IMR-90 (cell line): ENCODE results near the gene IL15RA. TPM values are rescaled to one million over a fixed set of nuclear protein-coding genes. Genes with fewer than 3 reads are reported as not detected.
A peak's percentile ranks its signal among the peaks of the same experiment; 100 is the strongest.

Experiments used
- ATAC-seq: fragments of 200-7000 bp; cut with Tn5 transposase; 2 replicates; pipeline ENCODE4 v1.9.1; 2020; ENCODE audit warnings: low read depth, mild to moderate bottlenecking, moderate library complexity
- BruUV-seq: library from RNA; stranded (reverse); fragments of 400-500 nt; replicated peaks from 2 replicates; lab custom pipeline; 2021; lab: Mats Ljungman, UMichigan
- CTCF ChIA-PET: fragments of 300-600 bp; formaldehyde crosslinking; extraction: SDS; loops from one replicate; lab custom pipeline; 2021; ENCODE audit warnings: antibody characterized with exemption; lab: Yijun Ruan, JAX
- POLR2A ChIA-PET: fragments of 300-600 bp; sonication (Branson Sonifier 250); formaldehyde crosslinking; loops from one replicate; lab custom pipeline; 2022; ENCODE audit warnings: antibody characterized with exemption; ENCODE audit not compliant: unreplicated experiment; lab: Charles Lee
- DNase-seq: peaks from one replicate; pipeline ENCODE4 v3.0.0; 2013
- H2AFZ ChIP-seq: replicated peaks from 2 replicates; pipeline ENCODE3; 2013; ENCODE audit warnings: low read length, mild to moderate bottlenecking; ENCODE audit not compliant: poor library complexity
- H2AK5ac ChIP-seq: 2 replicates; pipeline ENCODE4 v1.6.1; 2013; ENCODE audit warnings: low read depth, low read length, inconsistent platforms
- H2AK9ac ChIP-seq: replicated peaks from 2 replicates; pipeline ENCODE3; 2013; ENCODE audit warnings: mild to moderate bottlenecking, low read depth, low read length, moderate library complexity; ENCODE audit not compliant: poor library complexity
- H2BK120ac ChIP-seq: 2 replicates; pipeline ENCODE4 v1.6.1; 2013; ENCODE audit warnings: low read depth, low read length, inconsistent platforms
- H2BK15ac ChIP-seq: 3 replicates; pipeline ENCODE4 v1.6.1; 2013; ENCODE audit warnings: low read depth, low read length, inconsistent platforms
- H2BK20ac ChIP-seq: 2 replicates; pipeline ENCODE4 v1.6.1; 2013; ENCODE audit warnings: low read depth, mild to moderate bottlenecking, inconsistent platforms, low read length, moderate library complexity
- H2BK5ac ChIP-seq: 2 replicates; pipeline ENCODE4 v1.6.1; 2013; ENCODE audit warnings: mild to moderate bottlenecking, low read depth, low read length, inconsistent platforms; ENCODE audit not compliant: poor library complexity, severe bottlenecking
- H3K14ac ChIP-seq: replicated peaks from 2 replicates; pipeline ENCODE4 v1.6.1; 2013; ENCODE audit warnings: low read depth, low read length, inconsistent platforms
- H3K18ac ChIP-seq: 2 replicates; pipeline ENCODE4 v1.6.1; 2013; ENCODE audit warnings: low read depth, low read length, control low read depth
- H3K23ac ChIP-seq: 2 replicates; pipeline ENCODE4 v1.6.1; 2013; ENCODE audit warnings: low read depth, low read length, inconsistent platforms
- H3K27ac ChIP-seq: 2 replicates; pipeline ENCODE4 v1.5.1; 2013; ENCODE audit warnings: mild to moderate bottlenecking, control low read depth, low read length; ENCODE audit not compliant: insufficient read depth
- H3K27me3 ChIP-seq: 2 replicates; pipeline ENCODE4 v1.6.1; 2013; ENCODE audit warnings: low read length; ENCODE audit not compliant: control insufficient read depth, insufficient read depth
- H3K36me3 ChIP-seq: 2 replicates; pipeline ENCODE4 v1.6.1; 2013; ENCODE audit warnings: low read length, mixed read lengths; ENCODE audit not compliant: control insufficient read depth, insufficient read depth
- H3K4ac ChIP-seq: 2 replicates; pipeline ENCODE4 v1.6.1; 2013; ENCODE audit warnings: low read depth, low read length, inconsistent platforms
- H3K4me1 ChIP-seq: 2 replicates; pipeline ENCODE4 v1.6.1; 2013; ENCODE audit warnings: low read length, mixed read lengths; ENCODE audit not compliant: control insufficient read depth, insufficient read depth
- H3K4me2 ChIP-seq: 2 replicates; pipeline ENCODE4 v1.6.1; 2013; ENCODE audit warnings: low read depth, mild to moderate bottlenecking, control low read depth, low read length, moderate library complexity
- H3K4me3 ChIP-seq: 2 replicates; pipeline ENCODE4 v1.5.1; 2013; ENCODE audit warnings: low read depth, mild to moderate bottlenecking, control low read depth, low read length, moderate library complexity; ENCODE audit not compliant: insufficient read depth
- H3K56ac ChIP-seq: 2 replicates; pipeline ENCODE4 v1.6.1; 2013; ENCODE audit warnings: low read length, inconsistent platforms; ENCODE audit not compliant: insufficient read depth; ENCODE audit errors: extremely low read depth
- H3K79me1 ChIP-seq, 2 experiments: 2 replicates each; pipeline ENCODE4 v1.6.1; 2013; ENCODE audit warnings: low read length in 2 of 2, inconsistent platforms in 1 of 2, low read depth in 1 of 2
- H3K9ac ChIP-seq: 2 replicates; pipeline ENCODE4 v1.6.1; 2013; ENCODE audit warnings: low read depth, low read length, control low read depth
- H3K9me1 ChIP-seq: 2 replicates; pipeline ENCODE4 v1.6.1; 2013; ENCODE audit warnings: low read length, inconsistent platforms; ENCODE audit not compliant: insufficient read depth
- H3K9me3 ChIP-seq: 2 replicates; pipeline ENCODE4 v1.6.1; 2013; ENCODE audit warnings: low read length; ENCODE audit not compliant: control insufficient read depth, insufficient read depth
- H4K20me1 ChIP-seq: 2 replicates; pipeline ENCODE4 v1.6.1; 2013; ENCODE audit warnings: low read length, inconsistent platforms; ENCODE audit not compliant: insufficient read depth
- H4K5ac ChIP-seq: 2 replicates; pipeline ENCODE4 v1.6.1; 2013; ENCODE audit warnings: mild to moderate bottlenecking, low read depth, low read length, control low read depth
- H4K8ac ChIP-seq, 2 experiments: 2 replicates each; pipeline ENCODE4 v1.6.1; 2013; ENCODE audit warnings: low read depth in 2 of 2, low read length in 2 of 2, control low read depth in 1 of 2, inconsistent platforms in 1 of 2
- H4K91ac ChIP-seq: 2 replicates; pipeline ENCODE4 v1.6.1; 2013; ENCODE audit warnings: low read depth, low read length, inconsistent platforms; ENCODE audit not compliant: insufficient read depth
- BHLHE40 ChIP-seq: fragments of 150-350 bp; IDR thresholded peaks from 2 replicates; pipeline ENCODE4 v1.6.1; 2016; ENCODE audit warnings: mild to moderate bottlenecking, low read depth, low read length
- CEBPB ChIP-seq: IDR thresholded peaks from 2 replicates; pipeline ENCODE4 v1.6.1; 2012; ENCODE audit warnings: low read depth, low read length, improper control_type of control experiment
- CHD1 ChIP-seq: IDR thresholded peaks from 2 replicates; pipeline ENCODE4 v1.6.1; 2012; ENCODE audit warnings: low read depth, low read length, improper control_type of control experiment
- CTCF ChIP-seq: conservative IDR thresholded peaks from 2 replicates; pipeline ENCODE4 v1.5.1; 2012; ENCODE audit warnings: mild to moderate bottlenecking, low read depth, low read length, improper control_type of control experiment
- FOS ChIP-seq: fragments of 150-350 bp; IDR thresholded peaks from 2 replicates; pipeline ENCODE4 v1.6.1; 2016; ENCODE audit warnings: low read depth, low read length
- MAFK ChIP-seq: IDR thresholded peaks from 2 replicates; pipeline ENCODE4 v1.6.1; 2012; ENCODE audit warnings: low read depth, low read length, improper control_type of control experiment
- MAZ ChIP-seq: IDR thresholded peaks from 2 replicates; pipeline ENCODE4 v1.6.1; 2012; ENCODE audit warnings: low read depth, mild to moderate bottlenecking, low read length, improper control_type of control experiment, moderate library complexity, borderline replicate concordance
- NFE2L2 ChIP-seq: fragments of 150-350 bp; IDR thresholded peaks from 2 replicates; pipeline ENCODE4 v1.6.1; 2016; ENCODE audit warnings: low read depth, mild to moderate bottlenecking, low read length
- POLR2A ChIP-seq: IDR thresholded peaks from 2 replicates; pipeline ENCODE4 v1.6.1; 2012; ENCODE audit warnings: mild to moderate bottlenecking, low read depth, low read length
- RAD21 ChIP-seq: IDR thresholded peaks from 2 replicates; pipeline ENCODE4 v1.6.1; 2012; ENCODE audit warnings: low read length, improper control_type of control experiment
- RCOR1 ChIP-seq: IDR thresholded peaks from 2 replicates; pipeline ENCODE4 v1.6.1; 2012; ENCODE audit warnings: mild to moderate bottlenecking, low read length, improper control_type of control experiment; ENCODE audit not compliant: insufficient replicate concordance
- RFX5 ChIP-seq: IDR thresholded peaks from 2 replicates; pipeline ENCODE4 v1.8.0; 2012; ENCODE audit warnings: low read depth, mild to moderate bottlenecking, low read length, moderate library complexity
- SMC3 ChIP-seq: fragments of 150-350 bp; IDR thresholded peaks from 2 replicates; pipeline ENCODE4 v1.6.1; 2016; ENCODE audit warnings: low read depth, mild to moderate bottlenecking, antibody characterized with exemption, low read length, moderate library complexity
- USF2 ChIP-seq: fragments of 150-350 bp; IDR thresholded peaks from 2 replicates; pipeline ENCODE4 v1.6.1; 2017; ENCODE audit warnings: mild to moderate bottlenecking, antibody characterized with exemption, low read length, low read depth
- WGBS, 2 experiments: methylation state at CpG; one replicate each; pipeline versions ENCODE4 v1.1.5 to v1.1.7; 2013; ENCODE audit warnings: missing lambda C conversion rate in 2 of 2; ENCODE audit not compliant: insufficient read length in 1 of 2; ENCODE audit errors: extremely low coverage in 2 of 2; 5-methylcytosine and 5-hydroxymethylcytosine counted together
- dilution Hi-C: fragments of 300-500 bp; cut with HindIII; formaldehyde crosslinking; loops from one replicate; pipeline ENCODE4 v1.14.3; 2018; ENCODE audit warnings: low sequenced_read_pairs; ENCODE audit not compliant: unreplicated experiment
- in situ Hi-C: fragments of 300-500 bp; cut with MboI; formaldehyde crosslinking; loops from 3 replicates; pipeline ENCODE4 v1.14.3; 2019; ENCODE audit warnings: low sequenced_read_pairs, inconsistent platforms, mixed read lengths
- intact Hi-C: fragments of 100-400 bp; cut with micrococcal nuclease; formaldehyde crosslinking; loops from 2 replicates; pipeline ENCODE4 v1.10.0; 2022
- polyA plus RNA-seq, 3 experiments: library from polyadenylated mRNA; depleted of rRNA; stranded (reverse); fragments of >200 nt; gene quantifications; 2 replicates each; pipeline ENCODE4 v1.2.3, GENCODE V29; 2012; ENCODE audit warnings: low replicate concordance in 1 of 3
- total RNA-seq: library from RNA; depleted of rRNA; stranded (reverse); fragments of >200 nt; gene quantifications from 2 replicates; pipeline ENCODE4 v1.2.3, GENCODE V29; 2012
- TF ChIP-seq, protein P1 (sequence below): fragments of 150-350 bp; IDR thresholded peaks from 2 replicates; pipeline ENCODE4 v1.6.1; 2016; ENCODE audit warnings: low read depth, mild to moderate bottlenecking, low read length, moderate library complexity, borderline replicate concordance

The IL15RA gene
- total and polyA plus RNA-seq, 2 of the 4 experiments (the other 2 are of a cell fraction): 2.0 to 7.6 TPM

- no peak for TF ChIP-seq RFX5
- TF ChIP-seq RCOR1: no peak
- TF ChIP-seq NFE2L2: no peak
- no peak for TF ChIP-seq FOS
- no peak for TF ChIP-seq POLR2A
- TF ChIP-seq USF2: no peak
- TF ChIP-seq BHLHE40: no peak
- no peak for TF ChIP-seq SMC3
- TF ChIP-seq CHD1: no peak
- TF ChIP-seq RAD21: no peak
- no peak for TF ChIP-seq CEBPB
- TF ChIP-seq MAZ: no peak
- no peak for TF ChIP-seq CTCF
- no peak for TF ChIP-seq MAFK
- TF ChIP-seq, protein P1, sequence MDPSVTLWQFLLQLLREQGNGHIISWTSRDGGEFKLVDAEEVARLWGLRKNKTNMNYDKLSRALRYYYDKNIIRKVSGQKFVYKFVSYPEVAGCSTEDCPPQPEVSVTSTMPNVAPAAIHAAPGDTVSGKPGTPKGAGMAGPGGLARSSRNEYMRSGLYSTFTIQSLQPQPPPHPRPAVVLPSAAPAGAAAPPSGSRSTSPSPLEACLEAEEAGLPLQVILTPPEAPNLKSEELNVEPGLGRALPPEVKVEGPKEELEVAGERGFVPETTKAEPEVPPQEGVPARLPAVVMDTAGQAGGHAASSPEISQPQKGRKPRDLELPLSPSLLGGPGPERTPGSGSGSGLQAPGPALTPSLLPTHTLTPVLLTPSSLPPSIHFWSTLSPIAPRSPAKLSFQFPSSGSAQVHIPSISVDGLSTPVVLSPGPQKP: no peak
- Histone ChIP-seq H3K27ac (no peak overlapping the region), H2AK9ac (no peak overlapping the region), H3K4me2 (no peak overlapping the region), H2AFZ (no peak overlapping the region), H3K9me1 (peaks cover 6% of the 10 kb centered on the region; the same call in 1 of the 2 replicates), H3K56ac (no peak overlapping the region), H2BK15ac (no peak overlapping the region), H3K9ac (no peak overlapping the region), H2BK120ac (no peak overlapping the region), H4K5ac (no peak overlapping the region), H3K4ac (no peak overlapping the region), H3K4me3 (no peak overlapping the region), H2AK5ac (0 out of 2 replicates have a peak overlapping the region, but pooled peaks have one; percentile 39), H3K27me3 (no peaks in the 10 kb centered on the region), H2BK20ac (no peak overlapping the region), H4K91ac (no peak overlapping the region), H3K9me3 (no peaks in the 10 kb centered on the region), H3K23ac (no peak overlapping the region), H3K79me1 (peaks cover 5 to 52% of the 10 kb centered on the region in 2 experiments; a peak in 3 of 4 replicates), H3K14ac (no peak overlapping the region), H3K36me3 (peaks cover 2% of the 10 kb centered on the region; the same call in 1 of the 2 replicates), H4K8ac (no peak overlapping the region), H3K18ac (no peak overlapping the region), H2BK5ac (no peak overlapping the region), H3K4me1 (peaks cover 2% of the 10 kb centered on the region; the same call in 1 of the 2 replicates), H4K20me1 (no peaks in the 10 kb centered on the region)
- dilution Hi-C loops: no loop called here
- BruUV-seq: no TSS peak
- ChIA-PET POLR2A (no interaction called here), CTCF (interaction anchor here (0.6 kb wide), 1 partner anchor 100 kb away, joined by 4 read pairs; no protein-coding TSS in a partner anchor)
- in situ Hi-C loops: no loop called here
- ATAC-seq (no peak), DNase-seq (no peak)
- WGBS, 2 experiments: 93% methylated on average over 2 of the region's 3 CpGs; no CpG with 5 or more reads in 1 of the 2 experiments
- intact Hi-C loops: no loop called here
Observed at GRCh38 chr10:5970527-5970926, 6.8 kb downstream of the IL15RA start.
